WTC11 (cell line): ENCODE measurements around the gene TCN2. TPM values are rescaled to one million over a fixed set of nuclear protein-coding genes. Genes with fewer than 3 reads are reported as not detected.
A peak's percentile ranks its signal among the peaks of the same experiment; 100 is the strongest.
"Not testable (repeated sequence)": the region's sequence is repeated elsewhere in the genome, so short reads cannot be mapped to it uniquely, and the experiment has no call there.

Source experiments
- ATAC-seq: fragments of 200-7000 bp; cut with Tn5 transposase; 2 replicates; pipeline ENCODE4 v1.10.0; 2021; ENCODE audit warnings: mild to moderate bottlenecking, moderate library complexity
- CTCF ChIA-PET: fragments of 300-600 bp; sonication (Branson Sonifier 250); formaldehyde crosslinking; loops from one replicate; lab custom pipeline; 2021; ENCODE audit warnings: antibody characterized with exemption; lab: Charles Lee
- POLR2A ChIA-PET: fragments of 350-600 bp; sonication (Branson Sonifier 250); formaldehyde crosslinking; loops from one replicate; lab custom pipeline; 2021; ENCODE audit warnings: antibody characterized with exemption; lab: Charles Lee
- DNase-seq: peaks from one replicate; pipeline ENCODE4 v3.0.0; 2021; ENCODE audit warnings: low spot score
- H3K27ac Mint-ChIP-seq: 2 replicates; pipeline ENCODE4 v1.8.0; 2021; ENCODE audit warnings: mixed read lengths
- H3K27me3 Mint-ChIP-seq: 2 replicates; pipeline ENCODE4 v1.8.0; 2021; ENCODE audit warnings: low read depth, mild to moderate bottlenecking, moderate library complexity, mixed read lengths
- H3K36me3 Mint-ChIP-seq: 2 replicates; pipeline ENCODE4 v1.8.0; 2021; ENCODE audit warnings: mixed read lengths
- H3K4me1 Mint-ChIP-seq: 2 replicates; pipeline ENCODE4 v1.8.0; 2022; ENCODE audit warnings: mixed read lengths
- H3K4me3 Mint-ChIP-seq: 2 replicates; pipeline ENCODE4 v1.8.0; 2021; ENCODE audit warnings: mild to moderate bottlenecking, moderate library complexity, mixed read lengths
- H3K9me3 Mint-ChIP-seq: 2 replicates; pipeline ENCODE4 v1.8.0; 2021; ENCODE audit warnings: mixed read lengths
- ATF1 ChIP-seq: sonication (generic); formaldehyde crosslinking; IDR thresholded peaks from 2 replicates; pipeline ENCODE4 v1.8.1; 2023; ENCODE audit warnings: mild to moderate bottlenecking, moderate library complexity, missing genetic modification reagents
- E2F5 ChIP-seq: sonication (generic); formaldehyde crosslinking; IDR thresholded peaks from 2 replicates; pipeline ENCODE4 v1.8.1; 2022; ENCODE audit warnings: mild to moderate bottlenecking, moderate library complexity, missing genetic modification reagents
- ESRRA ChIP-seq: sonication (generic); formaldehyde crosslinking; IDR thresholded peaks from 2 replicates; pipeline ENCODE4 v1.8.1; 2022; ENCODE audit warnings: mild to moderate bottlenecking, missing genetic modification reagents, borderline replicate concordance
- ETV6 ChIP-seq: sonication (generic); formaldehyde crosslinking; IDR thresholded peaks from 2 replicates; pipeline ENCODE4 v1.8.1; 2022; ENCODE audit warnings: mild to moderate bottlenecking, missing genetic modification reagents
- HMGA2 ChIP-seq: fragments of 250-450 bp; sonication (Bioruptor Pico); IDR thresholded peaks from 2 replicates; pipeline ENCODE4 v1.4.0; 2021; ENCODE audit warnings: mild to moderate bottlenecking, moderate library complexity
- IRF2 ChIP-seq: sonication (generic); formaldehyde crosslinking; IDR thresholded peaks from 2 replicates; pipeline ENCODE4 v1.8.0; 2022; ENCODE audit warnings: low read depth, missing genetic modification reagents, borderline replicate concordance
- JAZF1 ChIP-seq: fragments of 250-450 bp; sonication (Bioruptor Pico); IDR thresholded peaks from 2 replicates; pipeline ENCODE4 v1.9.0; 2021; ENCODE audit warnings: moderate library complexity, mild to moderate bottlenecking, inconsistent platforms
- NR3C1 ChIP-seq: sonication (generic); formaldehyde crosslinking; conservative IDR thresholded peaks from 2 replicates; pipeline ENCODE4 v1.8.1; 2023; ENCODE audit warnings: low read depth, mild to moderate bottlenecking, missing genetic modification reagents
- OVOL2 ChIP-seq: fragments of 250-450 bp; sonication (Bioruptor Pico); IDR thresholded peaks from 2 replicates; pipeline ENCODE4 v1.9.0; 2021; ENCODE audit warnings: mild to moderate bottlenecking, borderline replicate concordance
- SMAD4 ChIP-seq: sonication (generic); formaldehyde crosslinking; IDR thresholded peaks from 2 replicates; pipeline ENCODE4 v1.8.0; 2022; ENCODE audit warnings: mild to moderate bottlenecking, missing genetic modification reagents
- SP1 ChIP-seq: sonication (generic); formaldehyde crosslinking; conservative IDR thresholded peaks from 2 replicates; pipeline ENCODE4 v1.8.1; 2022; ENCODE audit warnings: missing genetic modification reagents
- STAT6 ChIP-seq: sonication (generic); formaldehyde crosslinking; conservative IDR thresholded peaks from 2 replicates; pipeline ENCODE4 v1.8.1; 2023; ENCODE audit warnings: mild to moderate bottlenecking, low read depth, missing genetic modification reagents, moderate library complexity
- TEAD1 ChIP-seq: sonication (generic); formaldehyde crosslinking; IDR thresholded peaks from 2 replicates; pipeline ENCODE4 v1.8.0; 2022; ENCODE audit warnings: mild to moderate bottlenecking, missing genetic modification reagents
- ZBTB21 ChIP-seq: sonication (generic); formaldehyde crosslinking; IDR thresholded peaks from 2 replicates; pipeline ENCODE4 v1.8.1; 2023; ENCODE audit warnings: mild to moderate bottlenecking, missing genetic modification reagents, borderline replicate concordance
- ZNF121 ChIP-seq: sonication (generic); formaldehyde crosslinking; IDR thresholded peaks from 2 replicates; pipeline ENCODE4 v1.8.0; 2023; ENCODE audit warnings: missing genetic modification reagents
- ZNF219 ChIP-seq: sonication (generic); formaldehyde crosslinking; IDR thresholded peaks from 2 replicates; pipeline ENCODE4 v1.8.0; 2023; ENCODE audit warnings: missing genetic modification reagents, mild to moderate bottlenecking, borderline replicate concordance
- ZNF281 ChIP-seq: sonication (generic); formaldehyde crosslinking; IDR thresholded peaks from 2 replicates; pipeline ENCODE4 v1.8.0; 2023; ENCODE audit warnings: mild to moderate bottlenecking, missing genetic modification reagents
- ZNF317 ChIP-seq: sonication (generic); formaldehyde crosslinking; IDR thresholded peaks from 2 replicates; pipeline ENCODE4 v1.8.1; 2023; ENCODE audit warnings: low read depth, mild to moderate bottlenecking, moderate library complexity, missing genetic modification reagents, borderline replicate concordance
- total RNA-seq: library from RNA; stranded (reverse); gene quantifications from 3 replicates; pipeline ENCODE4 v1.2.3, GENCODE V29; 2021

The TCN2 gene
- total RNA-seq, 1 experiment from 2014 or later, result 39.0 TPM

- DNase-seq, result peak; percentile 44
- peak; percentile 7 for ATAC-seq
- TF ChIP-seq ZNF121 (CRISPR knock-in tag), result peak; percentile 71; the same call in 1 of the 2 replicates
- ChIA-PET POLR2A (interaction anchor here (1.0 kb wide), 1 partner anchor 46 kb away, joined by 3 read pairs; the partner anchor contains the start of gene TCN2), CTCF (interaction anchor here (0.7 to 2.1 kb wide), 8 partner anchors 10 to 70 kb away, joined by 3 to 8 read pairs (median 5); partner anchors contain the start of genes GAL3ST1 and PES1)
- not testable (repeated sequence) for H3K36me3 Mint-ChIP-seq, H3K9me3 Mint-ChIP-seq, H3K27me3 Mint-ChIP-seq, H3K27ac Mint-ChIP-seq, H3K4me3 Mint-ChIP-seq
- peaks cover 45% of the 10 kb centered on the region for H3K4me1 Mint-ChIP-seq
Observed at GRCh38 chr22:30560643-30561202, 46.3 kb upstream of the TCN2 start.

- TF ChIP-seq TEAD1 (CRISPR knock-in tag) (peak; percentile 69; the same call in 1 of the 2 replicates), IRF2 (no peak), SMAD4 (CRISPR knock-in tag) (no peak), ESRRA (CRISPR knock-in tag) (0 out of 2 replicates have a peak, but pooled peaks have one; percentile 68), STAT6 (CRISPR knock-in tag) (no peak), ETV6 (CRISPR knock-in tag) (peak; percentile 86), SP1 (CRISPR knock-in tag) (0 out of 2 replicates have a peak, but pooled peaks have one; percentile 37), ZNF281 (CRISPR knock-in tag) (peak; percentile 79; the same call in 1 of the 2 replicates), ZNF317 (no peak)
- TF ChIP-seq, all 79 proteins: peak for 5
- peaks cover 45% of the 10 kb centered on the region for H3K4me1 Mint-ChIP-seq
- POLR2A ChIA-PET, result interaction anchor here (1.0 kb wide), 1 partner anchor 45 kb away, joined by 3 read pairs; the partner anchor contains the start of gene TCN2
- CTCF ChIA-PET, result interaction anchor here (0.7 to 2.1 kb wide), 9 partner anchors 10 to 135 kb away, joined by 3 to 8 read pairs (median 7); partner anchors contain the start of genes GAL3ST1 and PES1
- no peak overlapping the region for H3K4me3 Mint-ChIP-seq
- H3K27ac Mint-ChIP-seq, result peak overlapping the region; percentile 66
- no peaks in the 10 kb centered on the region for H3K9me3 Mint-ChIP-seq
- ATAC-seq, result peak; percentile 80
- H3K27me3 Mint-ChIP-seq, result no peaks in the 10 kb centered on the region; the same call in none of the 2 replicates
- peak; percentile 45 for DNase-seq
- no peaks in the 10 kb centered on the region for H3K36me3 Mint-ChIP-seq
Observed at GRCh38 chr22:30561402-30562189, 45.4 kb upstream of the TCN2 start.

- ChIA-PET CTCF (interaction anchor here (1.0 to 2.1 kb wide), 7 partner anchors 9 to 77 kb away, joined by 3 to 8 read pairs (median 7); partner anchors contain the start of genes GAL3ST1 and PES1), POLR2A (no interaction called here)
- ATAC-seq, result no peak
- Mint-ChIP-seq H3K27ac (no peak overlapping the region; the same call in 1 of the 2 replicates), H3K9me3 (no peaks in the 10 kb centered on the region), H3K4me1 (peaks cover 40% of the 10 kb centered on the region), H3K36me3 (no peaks in the 10 kb centered on the region), H3K27me3 (no peaks in the 10 kb centered on the region; the same call in none of the 2 replicates), H3K4me3 (no peak overlapping the region)
- DNase-seq, result no peak
- TF ChIP-seq ZNF317 (no peak), E2F5 (CRISPR knock-in tag) (no peak), OVOL2 (CRISPR knock-in tag) (no peak), SMAD4 (CRISPR knock-in tag) (no peak), ZNF219 (CRISPR knock-in tag) (no peak), HMGA2 (CRISPR knock-in tag) (no peak), JAZF1 (CRISPR knock-in tag) (no peak), NR3C1 (CRISPR knock-in tag) (no peak), ATF1 (CRISPR knock-in tag) (no peak), ZBTB21 (CRISPR knock-in tag) (no peak)
Observed at GRCh38 chr22:30562366-30562765, 44.6 kb upstream of the TCN2 start.
